HepG2 (cell line): ENCODE data around the gene CDK9. TPM values are rescaled to one million over a fixed set of nuclear protein-coding genes. Genes with fewer than 3 reads are reported as not detected.

Source experiments
- ATAC-seq: fragments of 200-7000 bp; cut with Tn5 transposase; 3 replicates; pipeline ENCODE4 v1.9.1; 2020; ENCODE audit warnings: mild to moderate bottlenecking, moderate library complexity
- BruUV-seq: library from RNA; stranded (reverse); fragments of 400-500 nt; replicated peaks from 2 replicates; lab custom pipeline; 2021; lab: Mats Ljungman, UMichigan
- CTCF ChIA-PET: fragments of 300-600 bp; formaldehyde crosslinking; extraction: SDS; loops from one replicate; lab custom pipeline; 2021; ENCODE audit warnings: low total read pairs, inconsistent platforms, low intra/inter-chr PET ratio; lab: Yijun Ruan, JAX
- POLR2A ChIA-PET: fragments of 350-600 bp; sonication (Branson Sonifier 250); formaldehyde crosslinking; loops from one replicate; lab custom pipeline; 2020; ENCODE audit warnings: antibody characterized with exemption, inconsistent platforms; lab: Yijun Ruan, JAX
- DNase-seq: peaks from one replicate; pipeline ENCODE4 v3.0.0-alpha.2; 2015; ENCODE audit warnings: low spot score
- FAIRE-seq: peaks from 3 replicates; lab custom pipeline; 2011; peaks lifted over from hg19 to GRCh38; lab: Jason Lieb, UNC
- H2AFZ ChIP-seq: one replicate; pipeline ENCODE4 v1.6.1; 2011; ENCODE audit warnings: low read length, inconsistent platforms
- H3K27ac ChIP-seq: fragments of 300-600 bp; 3 replicates; pipeline ENCODE4 v1.8.0; 2011; ENCODE audit warnings: mixed run types, mild to moderate bottlenecking, mixed read lengths, low read length, inconsistent platforms; ENCODE audit not compliant: insufficient read depth; ENCODE audit errors: extremely low read length
- H3K27me3 ChIP-seq, 2 experiments: fragments of 200-600 bp in 1 of 2; 2 replicates in 1 of 2; 3 replicates in 1 of 2; pipeline versions ENCODE4 v1.6.0 to v1.8.0; 2011; ENCODE audit warnings: low read length in 2 of 2, mild to moderate bottlenecking in 2 of 2, moderate library complexity in 2 of 2, inconsistent platforms in 1 of 2; ENCODE audit not compliant: insufficient read depth in 2 of 2, control insufficient read depth in 1 of 2
- H3K36me3 ChIP-seq, 2 experiments: fragments of 200-600 bp in 1 of 2; replicated peaks in 1 of 2; 2 replicates in 1 of 2; 3 replicates in 1 of 2; pipeline versions ENCODE4 v1.5.1 to v1.8.0; 2011; ENCODE audit warnings: low read length in 2 of 2, inconsistent platforms in 1 of 2; ENCODE audit not compliant: insufficient read depth in 2 of 2, control insufficient read depth in 1 of 2
- H3K4me1 ChIP-seq: 2 replicates; pipeline ENCODE4 v1.5.1; 2012; ENCODE audit warnings: low read length, inconsistent platforms; ENCODE audit not compliant: insufficient read depth
- H3K4me2 ChIP-seq: 2 replicates; pipeline ENCODE4 v1.6.0; 2011; ENCODE audit warnings: low read depth, low read length, inconsistent platforms
- H3K4me3 ChIP-seq, 3 experiments: fragments of 200-600 bp in 1 of 3; sonication (generic), shearing (Covaris generic) in 1 of 3; replicated peaks in 1 of 3; 2 replicates each; pipeline ENCODE4 v1.5.1; 2011 to 2016; ENCODE audit warnings: low read length in 3 of 3, inconsistent platforms in 2 of 3, low read depth in 2 of 3, mild to moderate bottlenecking in 2 of 3, control low read depth in 1 of 3, mixed read lengths in 1 of 3; ENCODE audit not compliant: insufficient read depth in 1 of 3
- H3K79me2 ChIP-seq: one replicate; pipeline ENCODE4 v1.6.1; 2011; ENCODE audit warnings: low read length, inconsistent platforms; ENCODE audit not compliant: insufficient read depth
- H3K9ac ChIP-seq: 2 replicates; pipeline ENCODE4 v1.6.0; 2011; ENCODE audit warnings: mild to moderate bottlenecking, low read depth, low read length, inconsistent platforms; ENCODE audit not compliant: insufficient read depth
- H3K9me3 ChIP-seq: 2 replicates; pipeline ENCODE4 v1.5.1; 2012; ENCODE audit warnings: mild to moderate bottlenecking, low read length
- H4K20me1 ChIP-seq: 2 replicates; pipeline ENCODE4 v1.6.0; 2011; ENCODE audit warnings: inconsistent platforms, mild to moderate bottlenecking, low read length, moderate library complexity; ENCODE audit not compliant: insufficient read depth
- FUBP1 ChIP-seq: sonication (generic); formaldehyde crosslinking; IDR thresholded peaks from 2 replicates; pipeline ENCODE4 v1.5.1; 2020; ENCODE audit warnings: missing genetic modification reagents, mild to moderate bottlenecking, borderline replicate concordance
- GTF2F1 ChIP-seq: fragments of 150-350 bp; IDR thresholded peaks from 2 replicates; pipeline ENCODE4 v1.6.1; 2014; ENCODE audit warnings: low read length
- NBN ChIP-seq: fragments of 450-650 bp; conservative IDR thresholded peaks from 2 replicates; pipeline ENCODE4 v1.6.1; 2017
- PPARG ChIP-seq: conservative IDR thresholded peaks from 2 replicates; pipeline ENCODE4 v1.6.1; 2016; ENCODE audit warnings: missing biosample characterization, missing genetic modification reagents
- RELA ChIP-seq: sonication (generic); formaldehyde crosslinking; IDR thresholded peaks from 2 replicates; pipeline ENCODE4 v1.4.0; 2020; ENCODE audit warnings: missing genetic modification reagents
- SKI ChIP-seq: fragments of 450-650 bp; IDR thresholded peaks from one replicate; pipeline ENCODE4 v1.6.1; 2018; ENCODE audit warnings: mild to moderate bottlenecking; ENCODE audit not compliant: partially characterized antibody
- SRF ChIP-seq: IDR thresholded peaks from 2 replicates; pipeline ENCODE4 v1.6.1; 2011; ENCODE audit warnings: mild to moderate bottlenecking, low read depth, low read length, moderate library complexity
- UBTF ChIP-seq: sonication (generic); formaldehyde crosslinking; IDR thresholded peaks from 2 replicates; pipeline ENCODE4 v1.4.0; 2020; ENCODE audit warnings: mild to moderate bottlenecking, missing genetic modification reagents
- ZBTB25 ChIP-seq: IDR thresholded peaks from 2 replicates; pipeline ENCODE4 v1.6.1; 2018; ENCODE audit warnings: missing genetic modification reagents
- ZBTB37 ChIP-seq: sonication (generic); formaldehyde crosslinking; IDR thresholded peaks from 2 replicates; pipeline ENCODE4 v1.4.0; 2020; ENCODE audit warnings: mild to moderate bottlenecking, missing genetic modification reagents
- ZC3H13 ChIP-seq: sonication (generic); formaldehyde crosslinking; IDR thresholded peaks from 2 replicates; pipeline ENCODE4 v1.8.1; 2023; ENCODE audit warnings: mild to moderate bottlenecking, missing genetic modification reagents, moderate library complexity
- ZFP1 ChIP-seq: IDR thresholded peaks from 2 replicates; pipeline ENCODE4 v1.6.1; 2016
- ZNF605 ChIP-seq: sonication (generic); formaldehyde crosslinking; IDR thresholded peaks from 2 replicates; pipeline ENCODE4 v1.8.0; 2022; ENCODE audit warnings: mild to moderate bottlenecking, missing genetic modification reagents
- WGBS: methylation state at CpG from one replicate; pipeline ENCODE4 v1.1.6; 2017; ENCODE audit warnings: low lambda C conversion rate; 5-methylcytosine and 5-hydroxymethylcytosine counted together
- in situ Hi-C: cut with HindIII; loops from 2 replicates; pipeline ENCODE4 v1.10.0; 2017; ENCODE audit warnings: low pct_unique_long_range_greater_than_20kb; ENCODE audit not compliant: extremely low pct_ligation_motif_present
- intact Hi-C: fragments of 100-400 bp; cut with micrococcal nuclease; formaldehyde crosslinking; loops from one replicate; pipeline ENCODE4 v1.10.0; 2022; ENCODE audit not compliant: unreplicated experiment
- polyA plus RNA-seq, 8 experiments: library from polyadenylated mRNA; depleted of rRNA in 3 of 8; stranded (reverse) in 7 of 8; unstranded in 1 of 8; fragments of >200 nt; fragmentation: Illumina TruSeq in 4 of 8; extraction: Trizol in 4 of 8; gene quantifications; 2 replicates each; pipeline versions ENCODE4 v1.2.1 to v1.2.3, GENCODE V29; 2011 to 2016; ENCODE audit warnings: low read depth in 4 of 8, missing spikeins in 1 of 8, mixed read lengths in 1 of 8; ENCODE audit not compliant: insufficient read depth in 1 of 8
- total RNA-seq, 5 experiments: library from RNA; depleted of rRNA; stranded (reverse); fragments of >200 nt; fragmentation: Illumina TruSeq; extraction: Trizol; gene quantifications; 2 replicates each; pipeline ENCODE4 v1.2.3, GENCODE V29; 2016; ENCODE audit warnings: low read depth in 1 of 5
- TF ChIP-seq, protein P1 (sequence below): sonication (generic); formaldehyde crosslinking; IDR thresholded peaks from 2 replicates; pipeline ENCODE4 v1.4.0; 2020; ENCODE audit warnings: low read depth, mild to moderate bottlenecking, missing genetic modification reagents
- TF ChIP-seq, protein P2 (sequence below): sonication (generic); formaldehyde crosslinking; IDR thresholded peaks from 2 replicates; pipeline ENCODE4 v1.9.0; 2022; ENCODE audit warnings: low read depth, missing genetic modification reagents

Gene CDK9
- total and polyA plus RNA-seq, 2 of the 13 experiments (the other 11 are each of a cell fraction or from before 2014, with no cell fraction given): 16.8 to 21.5 TPM

- TF ChIP-seq FUBP1 (no peak), ZBTB25 (no peak)
Observed at GRCh38 chr9:127818574-127818973, 32.7 kb downstream of the CDK9 start (continued).

DNA sequence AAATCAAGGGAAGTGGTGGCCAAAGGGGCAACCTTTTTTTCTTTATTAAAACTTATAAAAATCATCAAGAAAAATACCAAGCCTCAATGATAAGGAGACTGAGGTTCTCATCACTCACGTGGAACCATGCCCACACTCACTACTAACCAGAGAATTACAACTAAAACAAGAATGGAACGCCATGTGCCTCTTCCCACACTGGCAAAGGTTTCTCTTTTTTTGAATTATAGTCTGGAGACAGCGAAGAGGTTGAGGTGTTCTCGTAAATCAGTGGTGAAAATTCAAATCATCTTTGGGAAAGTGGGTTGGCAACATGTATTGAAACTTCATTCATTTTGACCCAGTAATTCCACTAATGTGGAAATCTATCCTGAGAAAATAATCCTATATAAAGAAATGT lies 36.3 kb downstream of the CDK9 start:
- no peak overlapping the region for H3K4me2 ChIP-seq
- H3K79me2 ChIP-seq: no peaks in the 10 kb centered on the region
- H3K4me1 ChIP-seq: peaks cover 15% of the 10 kb centered on the region
- H3K27ac ChIP-seq: no peak overlapping the region
- H3K4me3 ChIP-seq: no peak overlapping the region
- DNase-seq (no peak), ATAC-seq (no peak), FAIRE-seq (no peak)
- no peaks in the 10 kb centered on the region for H3K9me3 ChIP-seq
- intact Hi-C loops: no loop called here
- no peaks in the 10 kb centered on the region for H3K36me3 ChIP-seq
- no peaks in the 10 kb centered on the region for H4K20me1 ChIP-seq
- ChIA-PET CTCF (no interaction called here), POLR2A (no interaction called here)
- in situ Hi-C loops: no loop called here
- WGBS: 90% methylated on average over 4 of the region's 4 CpGs
- no peak overlapping the region for H3K9ac ChIP-seq
- H2AFZ ChIP-seq: no peak overlapping the region
- H3K27me3 ChIP-seq: no peaks in the 10 kb centered on the region
- BruUV-seq: no TSS peak
- no peak for TF ChIP-seq GTF2F1
- no peak for TF ChIP-seq ZC3H13 (CRISPR knock-in tag)
- TF ChIP-seq ZNF605 (CRISPR knock-in tag): no peak
- TF ChIP-seq PPARG (CRISPR knock-in tag): no peak
- TF ChIP-seq SKI: no peak
- no peak for TF ChIP-seq ZBTB37
- no peak for TF ChIP-seq SRF
- TF ChIP-seq, protein P1, sequence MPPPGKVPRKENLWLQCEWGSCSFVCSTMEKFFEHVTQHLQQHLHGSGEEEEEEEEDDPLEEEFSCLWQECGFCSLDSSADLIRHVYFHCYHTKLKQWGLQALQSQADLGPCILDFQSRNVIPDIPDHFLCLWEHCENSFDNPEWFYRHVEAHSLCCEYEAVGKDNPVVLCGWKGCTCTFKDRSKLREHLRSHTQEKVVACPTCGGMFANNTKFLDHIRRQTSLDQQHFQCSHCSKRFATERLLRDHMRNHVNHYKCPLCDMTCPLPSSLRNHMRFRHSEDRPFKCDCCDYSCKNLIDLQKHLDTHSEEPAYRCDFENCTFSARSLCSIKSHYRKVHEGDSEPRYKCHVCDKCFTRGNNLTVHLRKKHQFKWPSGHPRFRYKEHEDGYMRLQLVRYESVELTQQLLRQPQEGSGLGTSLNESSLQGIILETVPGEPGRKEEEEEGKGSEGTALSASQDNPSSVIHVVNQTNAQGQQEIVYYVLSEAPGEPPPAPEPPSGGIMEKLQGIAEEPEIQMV (CRISPR knock-in tag): no peak
- no peak for TF ChIP-seq NBN
- TF ChIP-seq UBTF (CRISPR knock-in tag): no peak
- TF ChIP-seq, protein P2, sequence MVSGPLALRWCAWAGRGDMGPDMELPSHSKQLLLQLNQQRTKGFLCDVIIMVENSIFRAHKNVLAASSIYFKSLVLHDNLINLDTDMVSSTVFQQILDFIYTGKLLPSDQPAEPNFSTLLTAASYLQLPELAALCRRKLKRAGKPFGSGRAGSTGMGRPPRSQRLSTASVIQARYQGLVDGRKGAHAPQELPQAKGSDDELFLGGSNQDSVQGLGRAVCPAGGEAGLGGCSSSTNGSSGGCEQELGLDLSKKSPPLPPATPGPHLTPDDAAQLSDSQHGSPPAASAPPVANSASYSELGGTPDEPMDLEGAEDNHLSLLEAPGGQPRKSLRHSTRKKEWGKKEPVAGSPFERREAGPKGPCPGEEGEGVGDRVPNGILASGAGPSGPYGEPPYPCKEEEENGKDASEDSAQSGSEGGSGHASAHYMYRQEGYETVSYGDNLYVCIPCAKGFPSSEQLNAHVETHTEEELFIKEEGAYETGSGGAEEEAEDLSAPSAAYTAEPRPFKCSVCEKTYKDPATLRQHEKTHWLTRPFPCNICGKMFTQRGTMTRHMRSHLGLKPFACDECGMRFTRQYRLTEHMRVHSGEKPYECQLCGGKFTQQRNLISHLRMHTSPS (CRISPR knock-in tag): no peak
- no peak for TF ChIP-seq ZFP1 (CRISPR knock-in tag)
- no peak for TF ChIP-seq RELA
